GM19328 (cell line): ENCODE measurements around the gene NUDCD3.
A peak's percentile ranks its signal among the peaks of the same experiment; 100 is the strongest.
"Not testable (repeated sequence)": the region's sequence is repeated elsewhere in the genome, so short reads cannot be mapped to it uniquely, and the experiment has no call there.

Source experiments
- ATAC-seq: cut with Tn5 transposase; IDR thresholded peaks from one replicate; pipeline ENCODE4 v1.9.1; 2021; ENCODE audit warnings: mild to moderate bottlenecking, moderate library complexity; ENCODE audit not compliant: unreplicated experiment

The NUDCD3 gene

DNA sequence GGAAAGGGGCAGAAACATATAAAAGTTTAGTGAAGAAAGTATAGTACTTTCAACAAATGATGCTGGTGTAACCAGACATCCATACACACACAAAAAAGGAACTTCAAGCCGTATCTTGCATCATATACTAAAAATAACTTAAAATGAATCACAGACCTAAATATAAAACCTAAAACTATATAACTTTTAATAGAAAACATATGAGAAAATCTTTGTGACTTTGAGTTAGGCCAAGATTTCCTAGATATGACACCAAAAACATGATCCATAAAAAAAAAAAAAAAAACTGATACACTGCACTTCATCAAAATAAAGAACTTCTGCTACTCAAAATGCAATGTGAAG lies 40.9 kb downstream of the NUDCD3 start:
- ATAC-seq, result no peak

DNA sequence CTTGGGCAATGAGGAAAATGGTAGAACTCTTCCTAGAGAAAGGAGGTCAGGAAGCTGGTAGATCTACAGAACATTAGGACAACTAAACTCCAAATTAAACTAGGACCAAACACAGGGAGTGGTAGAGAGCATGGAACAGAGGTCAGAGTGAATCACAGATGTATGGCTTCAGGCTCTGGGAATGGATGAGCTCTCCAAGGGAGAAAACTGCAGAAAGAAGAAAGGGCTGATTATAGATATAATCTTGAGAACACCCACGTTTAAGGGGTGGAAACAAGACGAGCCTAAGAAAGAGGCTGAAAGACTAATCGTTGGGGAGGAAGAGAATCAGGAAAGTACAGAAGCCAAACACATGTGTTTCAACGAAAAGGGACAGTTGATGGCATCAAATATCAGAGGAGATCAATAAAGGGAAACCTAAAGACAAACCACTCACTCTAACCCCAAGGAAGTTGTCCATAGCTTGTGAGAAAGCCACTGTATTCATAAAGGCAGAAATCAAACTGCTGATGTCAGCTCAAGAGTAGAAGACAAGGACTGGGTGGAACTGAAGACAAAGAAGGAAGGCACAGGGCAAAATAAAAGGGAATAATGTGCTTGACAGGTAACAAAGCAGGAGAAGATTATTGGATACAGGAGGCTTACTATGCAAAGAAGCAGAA lies 41.4 kb downstream of the NUDCD3 start:
- ATAC-seq, result no peak

DNA sequence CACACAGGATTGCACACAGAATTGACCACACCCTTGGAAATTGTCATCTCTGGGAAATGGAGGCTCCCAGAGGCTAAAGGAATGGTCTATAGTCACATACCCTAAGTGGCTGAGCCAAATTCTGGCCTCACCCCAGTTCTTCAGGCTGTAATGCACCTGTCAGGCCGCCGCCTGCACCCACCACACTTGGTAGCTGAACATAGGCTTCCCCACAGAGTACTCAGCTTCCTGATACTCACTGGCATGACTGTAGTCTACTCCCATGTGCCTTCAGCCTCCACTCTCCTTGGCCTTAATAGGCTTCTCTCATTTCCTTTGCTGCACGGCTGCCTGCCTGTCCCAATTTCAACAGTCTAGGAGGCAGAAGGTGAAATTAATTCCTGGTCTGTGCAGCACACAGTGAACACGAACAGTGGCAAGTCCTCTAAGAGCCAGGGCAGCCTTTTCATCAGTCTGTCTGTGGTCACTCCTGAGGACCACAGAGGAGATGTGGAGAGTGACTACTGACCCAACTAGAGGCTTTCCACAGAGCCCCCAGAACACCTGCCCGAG lies 42.5 kb downstream of the NUDCD3 start:
- no peak for ATAC-seq

DNA sequence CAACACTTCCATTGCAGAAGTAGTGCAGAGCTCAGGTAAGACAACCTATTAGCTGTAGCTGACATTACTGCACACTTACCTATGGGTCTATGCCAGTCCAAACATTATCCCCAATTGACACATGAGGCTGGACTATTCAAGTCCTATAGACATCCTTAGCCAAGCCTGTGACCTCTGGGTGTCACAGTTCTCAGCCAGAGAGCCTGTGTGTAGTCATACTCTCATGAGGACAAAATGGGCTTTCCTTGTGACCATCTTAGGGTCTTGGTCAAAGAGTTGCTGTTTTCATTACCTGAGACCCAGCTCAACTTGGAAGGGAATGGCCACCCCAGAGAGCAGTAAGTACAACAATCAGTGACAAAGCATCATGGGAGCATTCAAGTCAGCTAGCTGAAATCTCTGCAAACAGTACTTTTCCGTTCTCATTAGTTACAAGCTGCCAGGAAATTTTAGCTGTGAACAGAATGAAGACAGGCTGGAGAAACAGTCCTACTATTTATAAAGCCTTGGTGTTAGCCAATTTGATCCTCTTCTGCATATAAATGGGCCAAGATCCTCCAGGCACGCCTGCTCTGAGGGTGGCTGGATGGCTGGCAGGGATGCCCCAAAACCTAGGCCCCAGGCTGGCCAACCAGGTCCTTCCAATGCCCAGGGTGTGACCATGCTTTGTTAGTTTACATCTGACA lies 44.3 kb downstream of the NUDCD3 start:
- no peak for ATAC-seq

DNA sequence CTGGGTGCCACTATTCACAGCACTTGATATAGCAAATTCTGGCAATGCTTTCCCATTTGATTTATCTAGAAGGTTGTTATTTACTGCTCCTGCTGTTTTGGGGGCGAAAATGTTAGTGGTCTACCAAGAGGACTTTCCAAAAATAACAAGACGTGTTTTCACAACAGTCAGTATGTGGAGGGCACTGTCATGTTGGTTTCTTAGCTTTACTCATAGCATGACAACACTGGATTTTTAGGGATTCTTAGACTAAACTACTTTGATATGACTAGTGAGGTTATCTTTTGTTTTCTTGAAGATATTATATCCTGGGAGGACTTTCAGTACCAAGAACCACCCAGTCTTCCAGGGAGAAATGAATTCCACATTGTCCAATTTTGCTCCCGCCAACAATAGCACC lies 49.4 kb downstream of the NUDCD3 start:
- ATAC-seq, result no peak

DNA sequence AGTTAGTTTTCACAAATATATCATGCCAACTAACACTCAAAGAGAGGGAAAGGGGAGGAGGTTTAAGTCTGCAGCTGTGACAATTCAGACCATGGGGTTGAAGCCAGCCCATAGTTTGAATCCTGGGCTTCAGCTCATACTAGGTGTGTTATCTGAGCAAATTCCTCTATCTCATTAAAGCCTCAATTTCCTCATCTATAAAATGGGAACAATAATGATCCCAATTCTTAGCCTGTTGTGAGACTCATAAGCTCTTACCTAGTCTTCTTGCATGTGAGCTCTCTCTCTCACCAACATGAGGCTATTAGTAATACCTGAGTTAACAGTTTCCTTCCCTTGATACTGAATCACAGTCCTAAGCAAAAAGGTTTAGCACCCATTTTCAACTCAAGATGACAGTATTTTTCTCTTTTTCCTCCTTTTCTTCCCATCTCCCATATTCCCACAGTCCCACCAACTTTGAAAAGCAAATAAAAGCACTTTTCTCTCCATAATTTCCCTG lies 49.8 kb downstream of the NUDCD3 start:
- ATAC-seq, result no peak

DNA sequence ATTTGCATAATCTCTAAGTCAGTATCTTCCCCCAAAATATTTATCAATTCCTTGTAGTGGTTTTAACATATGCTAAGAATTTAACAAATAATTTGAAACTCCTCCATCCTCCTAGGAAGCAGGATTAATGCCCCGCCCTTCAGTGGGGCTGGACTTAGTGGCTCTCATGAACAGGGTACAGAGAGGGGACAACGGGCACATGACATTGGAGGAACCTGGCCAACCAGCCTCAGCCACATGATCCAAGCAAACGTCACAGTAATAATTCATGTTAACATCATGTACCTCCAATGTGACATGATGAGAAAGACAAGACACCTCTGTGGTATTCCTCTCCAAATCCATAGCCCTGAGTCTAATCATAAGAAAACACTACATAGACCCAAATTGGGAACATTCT lies 50.5 kb downstream of the NUDCD3 start:
- ATAC-seq, result no peak

DNA sequence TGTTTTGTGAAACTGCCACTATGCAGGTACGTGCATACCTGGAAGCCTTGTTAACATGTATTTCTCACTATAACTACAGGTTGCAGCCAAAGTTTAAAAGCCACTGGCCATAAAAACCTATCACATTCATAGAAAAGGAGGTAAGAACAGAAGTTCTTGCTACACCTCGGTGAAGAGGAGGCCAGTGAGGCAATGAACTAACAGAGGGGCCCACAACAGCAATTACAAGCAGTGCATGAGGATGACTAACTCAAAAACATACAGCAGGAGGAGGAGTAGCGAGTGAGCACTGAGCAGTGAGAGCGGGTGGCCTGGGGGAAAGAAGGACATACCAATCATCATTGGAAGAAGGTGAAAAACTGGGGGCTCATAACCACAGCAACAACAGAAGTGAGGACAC lies 51.6 kb downstream of the NUDCD3 start:
- ATAC-seq, result no peak

DNA sequence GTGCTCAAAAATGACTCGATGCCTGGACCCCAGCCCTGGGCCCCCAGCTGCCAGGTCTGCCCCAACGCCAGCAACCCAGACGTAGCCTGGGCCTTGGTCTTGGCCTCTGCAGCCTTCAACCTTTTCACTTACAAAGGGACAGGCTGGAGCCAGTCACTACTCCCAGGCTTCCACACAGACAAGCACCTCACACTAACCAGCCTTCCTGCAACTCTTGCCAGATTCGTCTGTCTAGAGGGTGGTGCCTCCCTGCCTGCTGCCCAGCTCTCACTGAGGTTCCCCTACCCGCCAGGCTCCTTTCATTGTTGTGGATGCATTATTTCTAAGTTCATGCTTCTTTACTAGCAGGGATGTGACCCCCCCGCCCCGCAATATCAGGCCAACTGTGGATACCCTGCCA lies 56.3 kb downstream of the NUDCD3 start:
- no peak for ATAC-seq

DNA sequence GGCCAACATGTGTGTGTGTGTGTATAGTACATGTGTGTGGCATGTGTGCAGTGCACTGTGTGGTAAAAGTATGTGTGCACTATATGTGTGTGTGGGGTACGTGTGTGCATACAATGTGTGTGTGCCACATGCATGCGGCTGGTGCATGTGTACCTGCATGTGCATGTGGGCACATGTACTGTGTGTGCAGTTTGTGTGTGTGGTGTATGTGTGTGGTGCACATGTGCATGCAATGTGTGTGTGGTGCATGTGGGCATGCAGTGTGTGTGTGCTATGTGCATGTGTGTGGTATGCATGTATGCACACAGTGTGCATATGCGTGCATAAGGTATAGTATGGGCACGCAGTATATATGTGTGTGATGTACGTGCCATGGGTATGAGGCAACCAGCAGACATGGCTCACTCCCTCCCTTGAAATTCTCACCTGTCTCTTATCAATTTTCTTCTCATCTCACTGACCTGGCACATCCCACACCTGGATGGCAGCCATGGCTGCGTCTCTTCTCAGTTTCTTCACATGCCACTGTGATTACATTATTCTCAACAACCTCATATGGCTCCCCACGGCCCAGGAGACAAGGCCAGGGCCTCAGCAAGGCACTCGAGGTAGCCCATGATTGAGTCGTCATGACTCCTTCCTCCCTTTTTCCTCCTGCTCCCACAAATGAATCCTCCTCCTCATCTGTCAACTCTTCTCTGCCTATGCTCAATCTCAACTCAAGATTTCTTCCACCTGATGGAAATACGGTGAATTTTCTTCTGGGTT lies 57.0 kb downstream of the NUDCD3 start:
- ATAC-seq, result no peak

DNA sequence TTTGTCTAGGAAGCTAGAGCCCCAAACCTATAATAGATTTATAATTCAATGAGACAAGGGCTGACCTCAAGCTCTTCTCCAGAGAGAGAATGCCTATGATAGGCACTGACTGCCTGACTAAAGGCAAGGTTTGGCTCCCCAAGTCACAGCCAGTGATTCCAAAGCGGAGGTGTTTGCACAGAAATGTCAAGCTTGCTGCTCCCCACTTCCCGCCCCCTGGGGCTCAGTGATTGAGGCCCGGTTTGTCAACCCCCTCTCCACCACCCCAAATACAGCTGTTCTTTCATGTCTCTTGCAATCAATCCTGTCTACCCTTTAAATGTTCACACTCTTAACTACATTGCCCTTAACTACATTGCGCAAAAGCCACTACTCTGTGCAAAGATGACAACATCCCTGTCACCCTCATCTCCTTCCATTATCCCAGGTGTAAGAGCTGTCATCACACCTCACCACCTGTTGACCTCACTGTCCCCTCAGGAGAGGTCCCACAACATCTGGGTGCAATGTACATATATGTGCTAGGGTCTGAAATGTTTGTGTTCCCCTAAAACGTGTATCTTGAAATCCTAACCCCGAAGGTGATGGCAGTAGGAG lies 58.0 kb downstream of the NUDCD3 start:
- no peak for ATAC-seq

DNA sequence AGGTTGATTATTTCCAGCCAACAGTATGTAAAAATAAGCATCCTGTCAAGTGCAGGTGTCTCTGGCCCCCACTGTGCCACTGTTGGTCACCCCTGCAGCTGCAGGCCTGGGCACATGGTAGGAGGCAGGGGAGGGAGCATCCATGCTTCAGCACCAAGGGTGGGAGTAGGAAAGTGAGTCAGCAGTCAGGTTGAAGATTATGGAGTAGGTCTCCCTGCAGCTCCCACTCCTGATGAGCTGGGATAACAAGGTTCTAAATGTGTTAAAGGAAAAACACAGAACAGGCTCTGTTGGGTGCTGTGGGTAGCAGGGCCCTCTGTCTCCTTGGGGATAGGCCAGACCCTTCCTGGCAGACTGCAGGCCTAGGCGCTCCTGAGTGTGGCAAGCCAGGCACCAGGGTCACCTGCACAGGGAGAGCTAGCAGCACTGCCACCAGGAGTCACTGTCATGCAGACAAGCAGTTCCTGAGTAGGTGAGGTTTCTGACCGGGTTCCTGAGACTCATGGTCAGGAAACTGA lies 59.3 kb downstream of the NUDCD3 start:
- ATAC-seq, result peak; percentile 57

DNA sequence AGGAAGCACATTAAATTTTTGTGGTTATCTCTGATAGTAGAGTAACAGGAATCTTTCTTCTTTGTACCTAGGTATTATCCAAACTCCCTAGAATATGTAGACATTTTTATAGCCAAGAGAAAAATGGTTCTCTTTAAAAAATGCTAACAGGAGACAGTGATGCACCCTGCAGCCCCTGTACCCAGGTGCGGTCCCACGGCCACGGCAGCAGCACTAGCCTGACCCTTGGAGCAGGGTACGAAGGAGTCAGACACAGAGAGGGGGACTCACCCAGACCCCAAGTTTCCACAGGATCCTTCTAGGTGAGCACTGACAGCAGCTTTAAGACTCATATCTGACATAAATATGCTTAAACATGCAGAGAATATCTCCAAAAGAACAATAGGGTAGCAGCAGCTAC lies 60.4 kb downstream of the NUDCD3 start:
- no peak for ATAC-seq

DNA sequence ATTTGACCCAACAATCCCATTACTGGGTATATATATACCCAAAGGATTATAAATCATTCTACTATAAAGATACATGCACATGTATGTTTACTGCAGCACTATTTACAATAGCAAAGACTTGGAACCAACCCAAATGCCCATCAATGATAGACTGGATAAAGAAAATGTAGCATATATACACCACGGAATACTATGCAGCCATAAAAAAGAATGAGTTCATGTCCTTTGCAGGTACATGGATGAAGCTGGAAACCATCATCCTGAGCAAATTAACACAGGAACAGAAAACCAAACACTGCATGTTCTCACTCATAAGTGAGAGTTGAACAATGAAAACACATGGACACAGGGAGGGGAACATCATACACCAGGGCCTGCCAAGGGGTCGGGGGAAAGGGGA lies 65.7 kb downstream of the NUDCD3 start:
- ATAC-seq, result not testable (repeated sequence)

DNA sequence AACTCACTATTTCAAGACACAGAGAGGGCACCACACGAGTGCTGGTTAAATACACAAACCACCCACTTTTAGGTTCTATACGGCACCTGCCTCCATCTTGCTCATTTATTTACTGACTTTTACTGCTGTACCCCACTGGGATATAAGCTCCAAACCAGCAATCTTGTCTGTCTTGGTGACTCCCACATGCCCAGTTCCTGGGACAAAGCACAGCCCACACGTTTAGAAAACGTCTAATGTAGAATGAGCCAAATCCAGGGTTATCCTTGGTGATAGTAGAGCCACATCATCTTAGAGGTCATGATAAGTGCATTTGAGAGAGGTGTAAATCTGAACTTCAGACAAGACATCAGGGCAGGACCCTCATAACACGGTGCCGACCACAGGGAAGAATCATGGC lies 73.5 kb downstream of the NUDCD3 start:
- no peak for ATAC-seq

DNA sequence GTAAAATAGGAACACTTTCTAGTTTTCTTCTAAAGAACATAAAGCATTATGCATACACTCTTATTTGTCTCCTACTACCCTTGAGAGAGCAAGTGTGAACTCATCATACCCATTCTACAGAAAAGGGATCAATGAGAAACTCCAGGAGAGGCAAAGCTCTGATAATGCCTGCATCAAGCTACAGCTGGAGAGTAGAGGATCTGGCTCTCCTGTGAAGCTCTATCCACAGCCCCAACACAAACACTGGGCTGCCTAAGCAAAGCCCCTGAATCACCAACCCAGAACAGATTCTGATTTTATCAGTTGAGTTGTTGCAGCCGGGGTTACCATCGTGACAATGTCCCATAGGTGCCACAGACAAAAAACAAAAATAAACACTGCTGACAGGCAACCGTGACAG lies 74.9 kb downstream of the NUDCD3 start:
- ATAC-seq, result no peak

DNA sequence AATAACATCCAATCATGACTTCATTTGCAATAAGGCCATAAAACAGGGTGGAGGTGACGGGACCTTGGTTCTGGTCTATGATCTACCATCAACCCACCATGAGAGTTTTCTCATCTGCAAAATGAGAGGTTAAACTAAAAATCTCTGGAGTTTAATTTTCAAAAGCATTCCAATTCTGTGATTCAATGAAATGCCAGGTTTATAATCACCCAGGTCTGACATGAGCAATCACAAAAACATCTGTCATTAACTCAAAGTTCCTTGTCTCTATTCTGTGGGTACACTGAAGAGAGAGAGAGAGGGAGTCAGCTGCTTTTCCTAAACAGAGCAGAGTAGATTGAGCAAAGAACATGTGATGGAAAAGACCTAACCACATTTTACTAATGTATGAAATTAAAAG lies 75.4 kb downstream of the NUDCD3 start:
- ATAC-seq, result no peak

DNA sequence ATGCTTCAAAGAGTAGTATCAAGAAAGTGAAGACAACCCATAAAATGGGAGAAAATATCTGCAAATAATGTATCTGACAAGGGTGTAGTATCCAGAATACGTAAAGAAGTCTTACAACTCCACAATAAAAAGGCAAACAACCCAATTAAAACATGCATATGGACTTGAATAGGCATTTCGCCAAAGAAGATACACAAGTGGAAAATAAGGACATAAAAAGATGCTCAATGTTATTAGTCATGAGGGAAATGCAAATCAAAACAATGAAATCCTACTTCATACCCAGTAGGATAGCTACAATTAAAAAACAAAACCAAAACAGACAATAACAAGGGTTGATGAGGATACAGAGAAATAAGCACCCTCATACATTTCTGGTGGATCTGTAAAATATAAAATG lies 79.2 kb downstream of the NUDCD3 start:
- ATAC-seq, result no peak

DNA sequence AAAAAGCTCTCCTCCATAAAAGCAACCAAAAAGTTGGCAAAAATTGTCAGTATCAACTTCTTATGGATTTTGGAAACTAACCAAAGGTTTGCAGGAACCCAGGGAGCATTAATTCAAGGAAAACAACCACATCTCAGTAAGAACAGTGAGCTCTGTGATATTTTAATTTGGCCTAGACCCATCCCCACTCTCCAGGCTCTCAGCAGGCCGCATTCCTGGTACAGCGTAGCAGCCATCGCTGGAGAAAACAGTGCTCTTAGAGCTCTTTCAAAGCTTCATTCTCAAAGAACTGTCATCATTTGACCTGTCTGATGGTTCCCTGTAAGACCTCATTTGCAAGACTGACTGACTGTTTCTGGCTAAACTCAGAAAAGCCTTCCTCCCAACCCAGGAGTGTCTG lies 81.9 kb downstream of the NUDCD3 start:
- no peak for ATAC-seq

DNA sequence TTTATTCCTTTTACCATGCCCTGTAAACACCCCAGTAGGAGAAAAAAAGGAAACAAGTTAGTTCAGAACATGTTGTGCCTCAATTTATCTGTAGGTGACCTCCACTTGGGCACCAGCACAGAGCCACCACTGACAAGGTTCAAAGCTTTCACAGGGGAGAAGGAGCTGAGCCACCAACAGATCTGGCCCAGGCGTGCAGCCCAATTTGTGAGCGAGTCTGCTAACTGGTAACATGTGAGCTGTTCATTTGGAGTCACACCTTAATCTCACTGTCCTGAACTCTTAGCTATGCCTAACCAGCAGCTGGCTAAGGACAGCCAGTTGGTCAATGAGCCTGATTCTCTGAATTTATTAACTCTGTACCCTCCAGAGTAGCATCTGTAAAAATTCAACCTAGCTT lies 86.7 kb downstream of the NUDCD3 start:
- ATAC-seq, result no peak

DNA sequence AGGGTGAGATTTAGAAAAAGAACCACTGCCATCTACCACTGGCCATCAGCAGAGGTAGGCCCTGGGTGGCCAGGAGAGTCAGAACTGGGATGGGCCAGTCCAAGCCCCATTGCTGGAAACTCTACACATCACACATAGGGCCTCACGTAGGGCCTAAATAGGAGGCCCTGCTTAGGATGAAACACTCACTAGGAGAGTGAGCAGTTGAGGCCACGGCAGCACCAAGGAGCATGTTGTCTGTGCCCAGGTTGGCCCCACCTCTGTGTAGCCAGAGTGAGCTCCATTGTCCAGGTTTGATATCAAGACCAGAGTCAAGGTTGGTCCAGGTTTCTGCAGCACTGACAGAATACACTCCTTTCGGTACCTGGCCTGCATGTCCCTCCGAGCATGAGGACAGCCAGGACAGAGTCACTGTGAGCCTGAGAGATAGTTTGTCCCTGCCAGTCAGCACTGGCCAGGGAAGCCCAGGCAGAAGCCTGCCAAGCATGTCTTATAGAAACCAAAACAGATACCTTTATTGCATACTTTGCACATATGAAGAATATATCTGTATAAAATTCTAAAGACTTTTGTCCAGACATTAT lies 87.2 kb downstream of the NUDCD3 start:
- no peak for ATAC-seq
